H9 (cell line): ENCODE results near the gene LINC01488. TPM values are rescaled to one million over a fixed set of nuclear protein-coding genes. Genes with fewer than 3 reads are reported as not detected.

Source experiments
- DNase-seq: peaks from one replicate; pipeline ENCODE4 v3.0.0-alpha.2; 2017
- H2AFZ ChIP-seq: one replicate; pipeline ENCODE4 v1.6.1; 2013; ENCODE audit warnings: mild to moderate bottlenecking, low read length, control low read depth, moderate library complexity
- H2AK5ac ChIP-seq: 2 replicates; pipeline ENCODE4 v1.6.1; 2013; ENCODE audit warnings: low read length, control low read depth, mixed read lengths; ENCODE audit not compliant: insufficient read length
- H2BK120ac ChIP-seq: one replicate; pipeline ENCODE4 v1.6.1; 2013; ENCODE audit warnings: low read depth, mild to moderate bottlenecking, low read length, control low read depth, inconsistent platforms; ENCODE audit not compliant: poor library complexity, severe bottlenecking
- H2BK12ac ChIP-seq: 2 replicates; pipeline ENCODE4 v1.6.1; 2013; ENCODE audit warnings: low read length, control low read depth, mixed read lengths, low read depth; ENCODE audit not compliant: insufficient read length
- H2BK15ac ChIP-seq: 2 replicates; pipeline ENCODE4 v1.6.1; 2013; ENCODE audit warnings: low read depth, low read length, control low read depth
- H2BK20ac ChIP-seq: one replicate; pipeline ENCODE4 v1.6.1; 2013; ENCODE audit warnings: low read depth, mild to moderate bottlenecking, low read length, control low read depth, inconsistent platforms; ENCODE audit not compliant: poor library complexity, severe bottlenecking
- H2BK5ac ChIP-seq: 2 replicates; pipeline ENCODE4 v1.6.1; 2013; ENCODE audit warnings: low read length, control low read depth, mixed read lengths; ENCODE audit not compliant: insufficient read length
- H3K14ac ChIP-seq: 2 replicates; pipeline ENCODE4 v1.6.1; 2013; ENCODE audit warnings: low read length, control low read depth; ENCODE audit not compliant: insufficient read depth
- H3K18ac ChIP-seq: 2 replicates; pipeline ENCODE4 v1.6.1; 2013; ENCODE audit warnings: low read depth, mild to moderate bottlenecking, mixed read lengths, low read length, control low read depth; ENCODE audit not compliant: insufficient read length
- H3K23ac ChIP-seq: 2 replicates; pipeline ENCODE4 v1.6.1; 2013; ENCODE audit warnings: low read length, control low read depth, mixed read lengths, low read depth; ENCODE audit not compliant: insufficient read length
- H3K23me2 ChIP-seq: 2 replicates; pipeline ENCODE4 v1.6.1; 2013; ENCODE audit warnings: low read depth, mild to moderate bottlenecking, mixed read lengths, low read length, control low read depth; ENCODE audit not compliant: insufficient read length, poor library complexity, severe bottlenecking
- H3K27ac ChIP-seq: 2 replicates; pipeline ENCODE4 v1.5.1; 2013; ENCODE audit warnings: low read length, control low read depth, mixed read lengths, low read depth; ENCODE audit not compliant: insufficient read length
- H3K27me3 ChIP-seq: 2 replicates; pipeline ENCODE4 v1.6.1; 2013; ENCODE audit warnings: low read length, control low read depth, inconsistent platforms; ENCODE audit not compliant: insufficient read depth
- H3K4ac ChIP-seq: 2 replicates; pipeline ENCODE4 v1.6.1; 2013; ENCODE audit warnings: low read depth, mild to moderate bottlenecking, control low read depth, inconsistent platforms, low read length, moderate library complexity
- H3K4me1 ChIP-seq: 2 replicates; pipeline ENCODE4 v1.6.1; 2013; ENCODE audit warnings: low read length, control low read depth, inconsistent platforms; ENCODE audit not compliant: insufficient read depth
- H3K4me2 ChIP-seq: 2 replicates; pipeline ENCODE4 v1.6.1; 2013; ENCODE audit warnings: low read length, control low read depth, mixed read lengths; ENCODE audit not compliant: insufficient read length, insufficient read depth
- H3K56ac ChIP-seq: 2 replicates; pipeline ENCODE4 v1.6.1; 2013; ENCODE audit warnings: low read depth, mild to moderate bottlenecking, mixed read lengths, low read length, control low read depth; ENCODE audit not compliant: insufficient read length
- H3K79me1 ChIP-seq: 2 replicates; pipeline ENCODE4 v1.6.1; 2013; ENCODE audit warnings: low read depth, mild to moderate bottlenecking, moderate library complexity, low read length, control low read depth, inconsistent platforms; ENCODE audit not compliant: insufficient read depth, poor library complexity, severe bottlenecking
- H3K79me2 ChIP-seq: 2 replicates; pipeline ENCODE4 v1.6.1; 2013; ENCODE audit warnings: low read length, control low read depth, inconsistent platforms; ENCODE audit not compliant: insufficient read depth
- H3K9ac ChIP-seq: 2 replicates; pipeline ENCODE4 v1.6.1; 2013; ENCODE audit warnings: low read length, control low read depth, mixed read lengths; ENCODE audit not compliant: insufficient read length; ENCODE audit errors: extremely low read depth
- H3K9me3 ChIP-seq: one replicate; pipeline ENCODE4 v1.6.1; 2013; ENCODE audit warnings: low read depth, low read length, inconsistent platforms; ENCODE audit not compliant: control insufficient read depth
- H3T11ph ChIP-seq: one replicate; pipeline ENCODE4 v1.6.1; 2013; ENCODE audit warnings: mild to moderate bottlenecking, low read length, control low read depth, inconsistent platforms
- H4K20me1 ChIP-seq: one replicate; pipeline ENCODE4 v1.6.1; 2013; ENCODE audit not compliant: control insufficient read depth, insufficient read length, insufficient read depth
- H4K5ac ChIP-seq: 2 replicates; pipeline ENCODE4 v1.6.1; 2013; ENCODE audit warnings: low read depth, mild to moderate bottlenecking, mixed read lengths, low read length, control low read depth; ENCODE audit not compliant: insufficient read length
- H4K8ac ChIP-seq: replicated peaks from 2 replicates; pipeline ENCODE4 v1.6.1; 2013; ENCODE audit warnings: low read length, control low read depth, mixed read lengths, low read depth; ENCODE audit not compliant: insufficient read length
- H4K91ac ChIP-seq: 2 replicates; pipeline ENCODE4 v1.6.1; 2013; ENCODE audit warnings: low read depth, mild to moderate bottlenecking, moderate library complexity, mixed read lengths, low read length, control low read depth; ENCODE audit not compliant: insufficient read length
- H3K27ac Mint-ChIP-seq, 3 experiments: 2 replicates in 2 of 3; 3 replicates in 1 of 3; pipeline ENCODE4 v1.8.0; 2020 to 2021; ENCODE audit warnings: mixed read lengths in 3 of 3, mild to moderate bottlenecking in 1 of 3, moderate library complexity in 1 of 3
- H3K27me3 Mint-ChIP-seq: 2 replicates; pipeline ENCODE4 v1.8.0; 2021; ENCODE audit warnings: low read depth, mild to moderate bottlenecking, moderate library complexity, mixed read lengths
- H3K36me3 Mint-ChIP-seq, 3 experiments: 2 replicates in 2 of 3; 3 replicates in 1 of 3; pipeline ENCODE4 v1.8.0; 2020 to 2021; ENCODE audit warnings: low read depth in 3 of 3, mixed read lengths in 3 of 3; ENCODE audit not compliant: insufficient read depth in 1 of 3
- H3K4me1 Mint-ChIP-seq, 2 experiments: 2 replicates each; pipeline ENCODE4 v1.8.0; 2020; ENCODE audit warnings: mixed read lengths in 2 of 2
- H3K4me3 Mint-ChIP-seq, 2 experiments: 2 replicates in 1 of 2; 3 replicates in 1 of 2; pipeline ENCODE4 v1.8.0; 2020 to 2021; ENCODE audit warnings: mild to moderate bottlenecking in 2 of 2, mixed read lengths in 2 of 2, moderate library complexity in 1 of 2
- H3K9me3 Mint-ChIP-seq, 2 experiments: 2 replicates in 1 of 2; 3 replicates in 1 of 2; pipeline ENCODE4 v1.8.0; 2020; ENCODE audit warnings: mild to moderate bottlenecking in 2 of 2, mixed read lengths in 2 of 2, moderate library complexity in 1 of 2
- WGBS: extraction: QIAGEN DNeasy Blood & Tissue Kit; methylation state at CpG from one replicate; pipeline ENCODE4 v1.1.7; 2013; ENCODE audit warnings: missing lambda C conversion rate, low lambda C conversion rate, mixed read lengths; ENCODE audit not compliant: insufficient read length; ENCODE audit errors: extremely low coverage; 5-methylcytosine and 5-hydroxymethylcytosine counted together
- total RNA-seq: library from RNA; stranded (reverse); gene quantifications from 2 replicates; pipeline ENCODE4 v1.2.1, GENCODE V29; 2021
- TF ChIP-seq, protein P1 (sequence below): fragments of 200-600 bp; sonication (generic); conservative IDR thresholded peaks from 3 replicates; pipeline ENCODE4 v1.8.0; 2021; ENCODE audit warnings: antibody characterized with exemption, mild to moderate bottlenecking

Gene LINC01488
- total RNA-seq, 1 experiment from 2014 or later, result not detected

DNA sequence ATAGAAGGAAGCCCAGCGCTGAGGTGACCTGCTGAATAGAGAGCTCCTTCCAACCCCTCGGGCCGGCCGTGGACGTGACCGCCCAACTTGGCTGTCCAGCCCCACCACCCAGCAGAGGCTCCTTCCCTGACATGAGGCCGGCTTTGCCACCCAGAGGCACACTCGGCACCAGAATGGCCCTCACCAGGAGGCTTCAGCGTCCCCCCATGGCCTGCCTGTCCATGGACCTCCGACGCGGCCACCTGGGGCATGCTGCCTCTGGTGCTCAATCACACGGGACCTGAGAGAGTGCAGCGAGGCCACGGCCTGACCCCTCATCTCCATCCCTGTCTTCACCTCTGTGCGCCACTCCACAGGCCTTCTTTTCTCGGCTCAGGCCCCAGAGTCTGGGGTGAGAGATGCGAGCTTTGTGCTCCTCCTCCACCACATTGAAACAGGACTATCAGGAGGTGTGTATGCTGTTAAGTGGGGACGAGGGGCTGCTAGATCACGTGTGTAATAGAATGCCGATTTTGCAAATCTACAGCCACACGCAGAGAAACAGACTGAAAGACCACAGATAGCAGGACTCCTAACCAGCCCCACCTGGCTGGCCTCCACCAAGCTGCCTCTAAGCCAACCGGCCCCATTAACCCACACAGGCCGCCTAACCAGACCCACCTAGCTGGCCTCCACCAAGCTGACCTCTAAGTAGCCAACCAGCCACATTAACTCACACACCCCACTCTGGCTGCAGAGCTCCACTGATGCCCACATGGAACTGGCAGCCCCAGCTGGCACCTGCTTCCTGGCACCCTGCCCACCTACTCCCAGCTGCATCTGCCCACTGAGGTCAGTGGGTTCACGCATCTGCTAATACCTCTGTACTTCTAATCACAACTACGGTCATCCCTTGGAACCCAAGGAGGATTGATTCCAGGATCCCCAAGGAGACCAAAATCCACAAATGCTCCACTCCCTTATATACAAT, 20.7 kb downstream of the LINC01488 start:
- H2AFZ ChIP-seq, result no peak overlapping the region
- H2BK5ac ChIP-seq, result no peak overlapping the region
- H4K91ac ChIP-seq, result no peak overlapping the region
- H3K9me3 Mint-ChIP-seq, result peaks cover 4% of the 10 kb centered on the region in 2 experiments; a peak in 4 of 5 replicates
- peaks cover 4% of the 10 kb centered on the region for H3K27me3 Mint-ChIP-seq
- no peak overlapping the region for H3K4me2 ChIP-seq
- H3K27ac ChIP-seq, result no peak overlapping the region
- no peaks in the 10 kb centered on the region for H3K23me2 ChIP-seq
- H2AK5ac ChIP-seq, result no peak overlapping the region
- peak overlapping the region; percentile 26 for H3K18ac ChIP-seq
- H3K27ac Mint-ChIP-seq, result no peak overlapping the region
- H3K56ac ChIP-seq, result no peak overlapping the region
- no peaks in the 10 kb centered on the region for H3K4me1 ChIP-seq
- no peak overlapping the region for H3T11ph ChIP-seq
- no peak overlapping the region for H4K5ac ChIP-seq
- H3K9me3 ChIP-seq, result no peaks in the 10 kb centered on the region
- H3K4ac ChIP-seq, result no peak overlapping the region; the same call in 1 of the 2 replicates
- H3K79me2 ChIP-seq, result no peaks in the 10 kb centered on the region
- H2BK120ac ChIP-seq, result no peak overlapping the region
- H2BK12ac ChIP-seq, result no peak overlapping the region
- H2BK20ac ChIP-seq, result no peak overlapping the region
- H3K14ac ChIP-seq, result no peak overlapping the region
- H3K4me1 Mint-ChIP-seq, result no peaks in the 10 kb centered on the region
- peaks cover 0 to 3% (median 0%) of the 10 kb centered on the region in 3 experiments; a peak in 3 of 7 replicates for H3K36me3 Mint-ChIP-seq
- TF ChIP-seq, protein P1, sequence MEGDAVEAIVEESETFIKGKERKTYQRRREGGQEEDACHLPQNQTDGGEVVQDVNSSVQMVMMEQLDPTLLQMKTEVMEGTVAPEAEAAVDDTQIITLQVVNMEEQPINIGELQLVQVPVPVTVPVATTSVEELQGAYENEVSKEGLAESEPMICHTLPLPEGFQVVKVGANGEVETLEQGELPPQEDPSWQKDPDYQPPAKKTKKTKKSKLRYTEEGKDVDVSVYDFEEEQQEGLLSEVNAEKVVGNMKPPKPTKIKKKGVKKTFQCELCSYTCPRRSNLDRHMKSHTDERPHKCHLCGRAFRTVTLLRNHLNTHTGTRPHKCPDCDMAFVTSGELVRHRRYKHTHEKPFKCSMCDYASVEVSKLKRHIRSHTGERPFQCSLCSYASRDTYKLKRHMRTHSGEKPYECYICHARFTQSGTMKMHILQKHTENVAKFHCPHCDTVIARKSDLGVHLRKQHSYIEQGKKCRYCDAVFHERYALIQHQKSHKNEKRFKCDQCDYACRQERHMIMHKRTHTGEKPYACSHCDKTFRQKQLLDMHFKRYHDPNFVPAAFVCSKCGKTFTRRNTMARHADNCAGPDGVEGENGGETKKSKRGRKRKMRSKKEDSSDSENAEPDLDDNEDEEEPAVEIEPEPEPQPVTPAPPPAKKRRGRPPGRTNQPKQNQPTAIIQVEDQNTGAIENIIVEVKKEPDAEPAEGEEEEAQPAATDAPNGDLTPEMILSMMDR, result no peak
- H3K9ac ChIP-seq, result no peak overlapping the region
- no peak overlapping the region for H2BK15ac ChIP-seq
- H3K23ac ChIP-seq, result no peak overlapping the region
- no peak for DNase-seq
- no peaks in the 10 kb centered on the region for H3K27me3 ChIP-seq
- WGBS, result no CpG with 5 or more reads among the region's 26 CpGs
- no peak overlapping the region for H4K8ac ChIP-seq
- H4K20me1 ChIP-seq, result no peaks in the 10 kb centered on the region
- H3K4me3 Mint-ChIP-seq, result no peak overlapping the region
- no peaks in the 10 kb centered on the region for H3K79me1 ChIP-seq
